GF-D8 (cell line): ENCODE data around the gene AMZ2.
A peak's percentile ranks its signal among the peaks of the same experiment; 100 is the strongest.
"Not testable (repeated sequence)": the region's sequence is repeated elsewhere in the genome, so short reads cannot be mapped to it uniquely, and the experiment has no call there.

ENCODE experiments used
- DNase-seq: peaks from one replicate; lab custom pipeline; 2025; lab: John Stamatoyannopoulos, UW

The AMZ2 gene

GRCh38 chr17:68253426-68253825 is 5.6 kb downstream of the AMZ2 start:
- not testable (repeated sequence) for DNase-seq

GRCh38 chr17:68255151-68255550 is 7.3 kb downstream of the AMZ2 start:
- no peak for DNase-seq

- DNase-seq: peak; percentile 89
Measured at GRCh38 chr17:68255731-68256538, 8.1 kb downstream of the AMZ2 start.

GRCh38 chr17:68256701-68257100 is 8.9 kb downstream of the AMZ2 start:
- DNase-seq: not testable (repeated sequence)

DNA sequence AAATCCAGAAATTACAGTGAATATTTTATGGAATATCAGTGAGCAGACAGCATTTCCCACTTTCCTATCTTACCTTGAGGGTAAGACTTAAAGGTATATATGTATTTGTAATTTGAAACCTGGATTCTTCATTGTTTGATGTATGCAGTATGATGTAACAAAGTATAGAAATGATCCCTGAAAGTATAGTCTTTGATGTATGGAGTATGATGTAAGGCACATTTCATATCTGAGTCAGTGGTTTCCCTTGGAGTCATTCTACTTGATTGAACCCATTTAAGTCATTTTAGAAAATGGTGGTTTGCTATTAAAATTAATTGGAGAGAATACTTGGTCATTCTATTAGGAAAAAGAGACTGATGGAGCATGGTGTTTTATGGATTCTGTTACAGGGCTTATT is 10.1 kb downstream of the AMZ2 start:
- DNase-seq: no peak

DNA sequence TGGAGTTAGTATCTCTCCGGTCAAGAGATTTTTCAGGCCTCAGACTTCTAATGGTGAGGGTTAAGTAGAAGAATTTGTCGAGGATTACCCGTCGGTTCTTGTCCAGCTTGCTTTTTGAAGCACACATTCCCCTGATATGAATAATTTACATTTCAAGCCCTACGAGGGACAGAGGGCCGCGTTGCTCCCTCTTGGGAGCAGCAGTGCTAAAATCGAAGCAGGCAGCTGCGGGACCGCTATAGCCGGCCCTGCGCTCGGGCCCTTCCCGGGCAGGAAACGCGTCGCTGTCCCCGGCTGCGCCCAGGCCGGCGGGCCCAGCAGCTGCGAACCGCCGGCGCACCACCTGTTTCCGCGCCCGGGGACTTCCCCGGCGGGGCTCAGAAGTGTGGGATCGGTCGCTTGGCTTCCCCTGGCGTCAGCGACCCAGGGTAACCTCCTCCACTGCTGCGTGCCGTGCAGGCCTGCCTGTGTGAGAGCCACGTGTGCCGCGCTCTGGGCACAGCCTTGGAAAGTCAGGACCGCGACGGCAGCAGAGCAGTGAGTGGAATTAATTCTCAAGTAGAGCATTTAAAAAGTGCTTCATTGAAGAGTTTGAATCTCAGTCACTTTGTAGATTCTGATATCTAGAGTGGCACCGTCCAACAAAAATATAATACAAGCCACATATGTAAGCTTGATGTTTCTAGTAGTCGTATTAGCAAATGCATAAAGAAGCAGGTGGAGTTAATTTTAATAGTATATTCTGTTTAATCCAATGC is 11.2 kb downstream of the AMZ2 start:
- DNase-seq: peak; percentile 53

- DNase-seq: peak; percentile 21
Measured at GRCh38 chr17:68259648-68259951, 11.8 kb downstream of the AMZ2 start.

DNA sequence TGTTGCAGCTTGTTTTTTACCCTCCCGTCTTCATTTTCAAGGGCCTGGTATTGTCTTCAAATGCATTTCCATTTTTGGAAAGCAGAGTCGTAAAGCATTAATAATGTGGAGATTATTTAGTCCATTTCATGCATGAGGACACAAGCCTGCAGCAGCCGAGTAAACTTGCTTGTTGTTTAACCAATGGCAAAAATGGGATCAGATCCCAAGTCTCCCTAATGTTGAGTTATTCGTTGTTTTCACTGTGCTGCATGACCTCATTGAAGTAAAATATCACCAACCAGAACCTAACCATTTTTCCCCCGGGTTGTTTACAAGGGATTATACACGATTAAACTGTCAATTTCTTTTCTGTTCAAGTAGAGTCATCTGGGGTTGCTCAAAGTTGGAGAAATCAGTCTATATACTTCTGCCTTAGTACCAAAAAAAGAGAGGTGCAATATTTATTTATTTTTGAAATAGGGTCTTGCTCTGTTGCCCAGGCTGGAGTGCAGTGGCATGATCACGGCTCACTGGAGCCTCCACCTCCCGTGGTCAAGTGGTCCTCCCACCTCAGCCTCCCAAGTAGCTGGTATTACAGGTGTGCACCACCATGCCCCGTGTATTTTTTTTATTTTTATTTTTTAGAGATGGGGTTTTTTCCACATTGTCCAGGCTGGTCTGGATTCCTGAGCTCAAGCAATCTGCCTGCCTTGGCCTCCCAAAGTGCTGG is 12.4 kb downstream of the AMZ2 start:
- DNase-seq: no peak

DNA sequence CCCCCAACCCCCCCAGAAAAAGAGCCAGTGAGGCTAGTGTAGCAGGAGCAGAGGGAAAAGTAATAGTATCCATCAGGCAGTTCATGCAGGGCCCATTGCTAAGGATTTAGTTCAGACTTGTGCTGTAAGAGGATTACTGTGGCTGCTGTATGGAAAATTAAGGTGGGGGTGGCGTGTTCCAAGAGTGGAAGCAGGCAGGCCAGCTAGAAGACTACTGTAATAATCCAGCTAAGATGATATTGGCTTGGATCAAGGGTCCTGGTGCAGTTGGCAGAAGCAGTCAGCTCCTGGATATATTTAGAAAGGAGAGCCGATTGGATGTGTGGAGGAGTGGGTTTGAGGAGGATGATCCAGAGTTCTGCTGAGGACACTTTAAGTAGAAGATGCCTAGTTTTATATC is 14.6 kb downstream of the AMZ2 start:
- not testable (repeated sequence) for DNase-seq

DNA sequence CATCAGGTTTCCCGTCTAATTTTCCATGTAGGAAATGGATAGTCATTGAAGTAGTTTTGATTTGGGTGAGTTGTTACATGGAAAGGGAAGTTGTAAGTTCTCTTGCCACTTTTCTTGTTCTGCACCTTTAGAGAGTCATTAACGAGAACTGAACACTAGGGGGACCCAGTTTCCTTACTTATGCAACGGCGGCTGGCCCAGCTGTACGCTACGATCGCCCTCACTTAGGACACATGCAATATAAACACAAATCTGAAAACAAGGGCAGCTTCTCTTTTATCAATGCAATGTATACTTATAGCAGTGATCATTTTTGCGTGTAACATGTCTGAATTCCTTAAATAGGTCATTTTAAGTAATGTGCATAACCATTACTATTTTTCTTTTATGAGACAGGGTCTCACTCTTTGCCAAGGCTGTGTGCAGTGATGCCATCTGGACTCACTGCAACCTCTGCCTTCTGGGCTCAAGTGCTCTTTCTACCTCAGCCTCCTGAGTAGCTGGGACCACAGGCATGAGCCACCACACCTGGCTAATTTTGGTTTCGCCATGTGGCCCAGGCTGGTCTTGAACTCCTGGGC is 15.3 kb downstream of the AMZ2 start:
- DNase-seq: peak; percentile 13

DNA sequence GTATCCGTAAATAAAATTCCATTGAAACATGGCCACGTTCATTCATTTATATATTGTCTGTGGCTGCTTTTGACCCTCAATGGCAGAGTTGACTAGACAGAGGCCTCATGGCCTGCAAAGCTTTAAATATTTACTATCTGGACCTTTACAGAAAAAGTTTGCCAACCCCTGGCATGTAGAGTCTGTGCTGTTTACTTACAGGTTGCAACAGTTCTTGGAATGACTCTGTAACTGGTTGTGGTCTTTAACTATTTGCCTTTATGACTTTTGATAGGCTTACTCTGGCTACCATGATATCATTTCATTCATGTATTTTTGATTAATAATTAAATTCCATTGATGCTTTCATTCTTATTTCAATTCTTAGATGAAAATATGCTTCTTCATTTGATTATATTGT is 18.0 kb downstream of the AMZ2 start:
- DNase-seq: not testable (repeated sequence)

GRCh38 chr17:68273722-68274121 is 25.9 kb downstream of the AMZ2 start:
- no peak for DNase-seq

- not testable (repeated sequence) for DNase-seq
Measured at GRCh38 chr17:68276339-68276738, 28.5 kb downstream of the AMZ2 start.

DNA sequence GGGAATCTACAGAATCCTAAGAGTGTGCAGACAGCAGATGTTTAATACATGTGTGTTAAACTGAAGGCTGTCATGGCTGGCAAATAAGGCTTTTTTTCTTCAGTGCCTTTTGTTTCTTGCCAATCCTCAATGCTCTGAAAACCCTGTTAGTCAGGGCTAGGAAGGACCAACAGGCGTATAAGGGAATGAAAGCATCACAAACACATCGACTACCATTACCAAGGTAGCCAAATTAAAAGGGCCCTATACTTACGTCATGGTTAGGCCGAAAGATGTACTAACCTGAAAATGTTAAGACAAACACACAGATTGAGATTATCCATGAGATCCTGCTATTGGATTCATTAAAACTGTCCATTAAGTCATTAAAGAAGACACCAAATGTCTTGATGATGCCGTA is 30.0 kb downstream of the AMZ2 start:
- DNase-seq: no peak

DNA sequence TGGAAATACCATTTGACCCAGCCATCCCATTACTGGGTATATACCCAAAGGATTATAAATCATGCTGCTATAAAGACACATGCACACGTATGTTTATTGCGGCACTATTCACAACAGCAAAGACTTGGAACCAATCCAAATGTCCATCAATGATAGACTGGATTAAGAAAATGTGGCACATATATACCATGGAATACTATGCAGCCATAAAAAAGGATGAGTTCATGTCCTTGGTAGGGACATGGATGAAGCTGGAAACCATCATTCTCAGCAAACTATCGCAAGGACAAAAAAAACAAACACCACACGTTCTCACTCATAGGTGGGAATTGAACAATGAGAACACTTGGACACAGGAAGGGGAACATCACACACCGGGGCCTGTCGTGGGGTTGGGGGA is 34.1 kb downstream of the AMZ2 start:
- DNase-seq: not testable (repeated sequence)

DNA sequence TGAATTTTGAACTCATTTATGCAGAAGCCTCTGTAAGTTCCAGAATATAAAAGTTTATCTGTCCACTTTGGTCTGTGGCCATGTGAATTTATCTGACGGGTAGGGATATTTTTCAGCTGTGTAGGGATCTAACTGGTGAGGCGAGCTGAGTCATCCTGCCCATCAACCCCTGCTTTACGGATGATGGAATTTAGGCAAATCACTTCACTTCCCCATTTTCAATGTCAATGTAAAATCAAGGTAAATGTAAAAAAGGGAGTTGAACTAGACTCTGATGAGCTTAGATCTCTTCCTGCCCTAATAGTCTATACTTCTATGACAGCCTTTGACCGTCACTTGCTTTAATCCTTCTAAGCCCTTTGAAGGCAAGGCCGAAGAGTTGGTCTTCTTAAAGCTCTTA is 40.5 kb downstream of the AMZ2 start:
- peak; percentile 8 for DNase-seq

DNA sequence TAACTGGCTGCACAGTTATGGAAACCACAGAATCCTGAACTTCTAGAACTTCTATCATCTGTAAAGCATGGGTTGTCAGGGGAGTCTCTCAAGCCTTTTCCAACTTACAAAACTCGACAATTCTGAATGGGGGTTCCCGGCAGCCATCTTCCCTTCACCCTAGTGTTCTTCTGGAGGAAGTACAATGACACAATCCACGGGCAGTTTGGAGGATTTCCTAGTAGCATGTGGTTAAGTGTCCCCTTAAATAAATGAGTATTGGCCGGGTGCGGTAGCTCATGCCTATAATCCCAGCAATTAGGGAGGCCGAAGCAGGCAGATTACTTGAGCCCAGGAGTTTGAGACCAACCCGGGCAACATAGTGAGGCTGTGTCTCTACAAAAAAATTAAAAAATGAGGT is 41.0 kb downstream of the AMZ2 start:
- peak; percentile 47 for DNase-seq

GRCh38 chr17:68289473-68289872 is 41.6 kb downstream of the AMZ2 start:
- no peak for DNase-seq

- DNase-seq: no peak
Measured at GRCh38 chr17:68289936-68290267, 42.1 kb downstream of the AMZ2 start.

- peak; percentile 34 for DNase-seq
Measured at GRCh38 chr17:68290268-68290954, 42.6 kb downstream of the AMZ2 start.

- peak; percentile 28 for DNase-seq
Measured at GRCh38 chr17:68290955-68291835, 43.4 kb downstream of the AMZ2 start, which contains the start of the genes ARSG and SLC16A6. Gene ARSG (plus strand): TSS chr17:68291495. CDS start chr17:68307494, 15,999 bp downstream. Gene SLC16A6 (minus strand): TSS chr17:68291127. CDS start chr17:68278320, 12,807 bp downstream.
